Liver (tissue), 3 donors: ENCODE measurements around the gene NUDT8.

Experiments
- ATF3 ChIP-seq: IDR thresholded peaks from 2 replicates; pipeline ENCODE4 v1.6.1; 2016; ENCODE audit warnings: antibody characterized with exemption
- CTCF ChIP-seq: fragments of 150-350 bp; IDR thresholded peaks from 2 replicates; pipeline ENCODE4 v1.5.1; 2017; ENCODE audit warnings: improper control_type of control experiment, low read depth, low read length; ENCODE audit not compliant: missing input control
- EGR1 ChIP-seq, 2 donors: IDR thresholded peaks; 2 replicates each; pipeline ENCODE4 v1.6.1; 2016 to 2018; ENCODE audit warnings: antibody characterized with exemption in 2 of 2, low read depth in 2 of 2
- GABPA ChIP-seq, 2 donors: IDR thresholded peaks in 1 of 2; conservative IDR thresholded peaks in 1 of 2; 2 replicates each; pipeline ENCODE4 v1.6.1; 2016; ENCODE audit warnings: antibody characterized with exemption in 2 of 2, mild to moderate bottlenecking in 1 of 2, moderate library complexity in 1 of 2
- JUND ChIP-seq, 2 donors: IDR thresholded peaks; 2 replicates each; pipeline ENCODE4 v1.6.1; 2016; ENCODE audit warnings: antibody characterized with exemption in 2 of 2
- MAX ChIP-seq: IDR thresholded peaks from 2 replicates; pipeline ENCODE4 v1.6.1; 2016; ENCODE audit warnings: antibody characterized with exemption
- RAD21 ChIP-seq, 2 donors: IDR thresholded peaks; 2 replicates each; pipeline ENCODE4 v1.6.1; 2016; ENCODE audit warnings: antibody characterized with exemption in 2 of 2, mild to moderate bottlenecking in 2 of 2
- REST ChIP-seq: IDR thresholded peaks from 2 replicates; pipeline ENCODE4 v1.6.1; 2016; ENCODE audit warnings: antibody characterized with exemption, mild to moderate bottlenecking
- RXRA ChIP-seq, 2 donors: IDR thresholded peaks; 2 replicates each; pipeline ENCODE4 v1.6.1; 2017 to 2018; ENCODE audit warnings: antibody characterized with exemption in 2 of 2, mild to moderate bottlenecking in 1 of 2
- SP1 ChIP-seq: IDR thresholded peaks from 2 replicates; pipeline ENCODE4 v1.6.1; 2018; ENCODE audit warnings: antibody characterized with exemption, mild to moderate bottlenecking
- TAF1 ChIP-seq: conservative IDR thresholded peaks from 2 replicates; pipeline ENCODE4 v1.6.1; 2016; ENCODE audit warnings: antibody characterized with exemption, mild to moderate bottlenecking
- YY1 ChIP-seq: IDR thresholded peaks from 2 replicates; pipeline ENCODE4 v1.6.1; 2016; ENCODE audit warnings: antibody characterized with exemption, mild to moderate bottlenecking
- ZBTB33 ChIP-seq: IDR thresholded peaks from 2 replicates; pipeline ENCODE4 v1.6.1; 2016; ENCODE audit warnings: antibody characterized with exemption
- donor health status: healthy.
- donor health status: healthy.

GRCh38 chr11:67641338-67642172, 11.8 kb upstream of the NUDT8 start:
- no peak for TF ChIP-seq CTCF
- no peak for TF ChIP-seq REST
- TF ChIP-seq RAD21 (IDR thresholded peaks at IDR 0.05): no peak
- no peak for TF ChIP-seq EGR1 (IDR thresholded peaks at IDR 0.05; ENCODE audit: low read depth in 2 of 2)
- no peak for TF ChIP-seq ZBTB33
- no peak for TF ChIP-seq SP1
- no peak for TF ChIP-seq YY1
- TF ChIP-seq JUND (IDR thresholded peaks at IDR 0.05): no peak
- TF ChIP-seq MAX: no peak
- no peak for TF ChIP-seq RXRA (IDR thresholded peaks at IDR 0.05)
- no peak for TF ChIP-seq TAF1
- no peak for TF ChIP-seq GABPA (IDR thresholded peaks at IDR 0.05 in 1 of 2, conservative IDR thresholded peaks at IDR 0.05 in 1 of 2)
- TF ChIP-seq ATF3: no peak
